ENCODE data around the gene ATP2A3.
A peak's percentile ranks its signal among the peaks of the same experiment; 100 is the strongest.

ATP2A3 gene

GRCh38 chr17:3906881-3907280, 57.4 kb downstream of the ATP2A3 start:
- DNase-seq = no peak

- no peak for DNase-seq
Measured at GRCh38 chr17:3905017-3905520, 59.2 kb downstream of the ATP2A3 start.

GRCh38 chr17:3904501-3904900, 59.7 kb downstream of the ATP2A3 start:
- no peak for DNase-seq

- DNase-seq = no peak
Measured at GRCh38 chr17:3903881-3904290, 60.4 kb downstream of the ATP2A3 start.

- DNase-seq = no peak
Measured at GRCh38 chr17:3903051-3903825, 61.0 kb downstream of the ATP2A3 start.

- DNase-seq = no peak
Measured at GRCh38 chr17:3900646-3901045, 63.6 kb downstream of the ATP2A3 start.

- no peak for DNase-seq
Measured at GRCh38 chr17:3897731-3898130, 66.5 kb downstream of the ATP2A3 start.

GRCh38 chr17:3896968-3897235, 67.3 kb downstream of the ATP2A3 start:
- DNase-seq = no peak

- DNase-seq = peak in 1 of 2 donors; percentile 28
Measured at GRCh38 chr17:3896108-3896967, 67.9 kb downstream of the ATP2A3 start.

- DNase-seq = no peak
Measured at GRCh38 chr17:3895354-3895753, 68.9 kb downstream of the ATP2A3 start.

- no peak for DNase-seq
Measured at GRCh38 chr17:3894911-3895343, 69.3 kb downstream of the ATP2A3 start.

GRCh38 chr17:3894188-3894587, 70.0 kb downstream of the ATP2A3 start:
- DNase-seq = no peak

GRCh38 chr17:3893720-3894116, 70.5 kb downstream of the ATP2A3 start:
- no peak for DNase-seq

- DNase-seq = peak; percentile 55 to 76
Measured at GRCh38 chr17:3893003-3893719, 71.1 kb downstream of the ATP2A3 start, which contains the start of gene CAMKK1. CAMKK1 (minus strand) TSS chr17:3893053; CDS start chr17:3885687, 7,366 bp downstream.

- peak in 1 of 2 donors; percentile 56 for DNase-seq
Measured at GRCh38 chr17:3892095-3892998, 71.9 kb downstream of the ATP2A3 start.

- DNase-seq = no peak
Measured at GRCh38 chr17:3891626-3892094, 72.6 kb downstream of the ATP2A3 start.

- no peak for DNase-seq
Measured at GRCh38 chr17:3890878-3891219, 73.4 kb downstream of the ATP2A3 start.

GRCh38 chr17:3890082-3890877, 74.0 kb downstream of the ATP2A3 start:
- no peak for DNase-seq

- no peak for DNase-seq
Measured at GRCh38 chr17:3889325-3890012, 74.8 kb downstream of the ATP2A3 start.

GRCh38 chr17:3888343-3889171, 75.7 kb downstream of the ATP2A3 start:
- peak; percentile 14 to 40 for DNase-seq

Data from hippocampal formation (tissue), 2 donors.